Activated naive CD4-positive, alpha-beta T cell treated with anti-CD3 and anti-CD28 coated beads, Interleukin-2, amount 50 U/mL, for 72 hours (primary cell): ENCODE data around the gene RAD51B. TPM values are rescaled to one million over a fixed set of nuclear protein-coding genes. Genes with fewer than 3 reads are reported as not detected.
A peak's percentile ranks its signal among the peaks of the same experiment; 100 is the strongest.

Experiments
- ATAC-seq, 2 donors: fragments of 150-1000 bp; cut with Tn5 transposase; 2 replicates each; pipeline ENCODE4 v1.10.0; 2021; ENCODE audit warnings: mild to moderate bottlenecking in 2 of 2, moderate library complexity in 2 of 2
- DNase-seq, 2 donors: peaks; one replicate each; pipeline ENCODE4 v3.0.0; 2021 to 2022; ENCODE audit warnings: low spot score in 2 of 2
- H3K27ac Mint-ChIP-seq, 2 donors: one replicate each; pipeline ENCODE4 v1.8.0; 2022; ENCODE audit warnings: mild to moderate bottlenecking in 2 of 2, mixed read lengths in 2 of 2
- H3K36me3 Mint-ChIP-seq, 2 donors: one replicate each; pipeline ENCODE4 v1.8.0; 2022; ENCODE audit warnings: mixed read lengths in 2 of 2
- H3K9me3 Mint-ChIP-seq, 2 donors: one replicate each; pipeline ENCODE4 v1.8.0; 2022; ENCODE audit warnings: mixed read lengths in 2 of 2
- total RNA-seq, 2 donors: library from RNA; stranded (reverse); gene quantifications; one replicate each; pipeline ENCODE4 v1.2.3, GENCODE V29; 2022

The RAD51B gene
- total RNA-seq, 2 donors from 2014 or later = 36.5 to 53.0 TPM

GRCh38 chr14:68343534-68344118 lies 524.0 kb downstream of the RAD51B start:
- H3K9me3 Mint-ChIP-seq = peaks cover 0 to 10% of the 10 kb centered on the region in 2 donors

GRCh38 chr14:68345738-68346137 lies 526.2 kb downstream of the RAD51B start:
- Mint-ChIP-seq H3K9me3 (peaks cover 0 to 10% of the 10 kb centered on the region in 2 donors), H3K36me3 (peaks cover 0 to 11% of the 10 kb centered on the region in 2 donors), H3K27ac (no peak overlapping the region)
- DNase-seq = no peak
- ATAC-seq = no peak

More at GRCh38 chr14:68343534-68344118, 524.0 kb downstream of the RAD51B start:
- Mint-ChIP-seq H3K36me3 (peaks cover 0 to 11% of the 10 kb centered on the region in 2 donors), H3K27ac (no peak overlapping the region)
- DNase-seq (no peak), ATAC-seq (no peak)

- peak overlapping the region in 1 of 2 donors; percentile 62 for H3K27ac Mint-ChIP-seq
- H3K36me3 Mint-ChIP-seq = peaks cover 0 to 11% of the 10 kb centered on the region in 2 donors
- peaks cover 0 to 10% of the 10 kb centered on the region in 2 donors for H3K9me3 Mint-ChIP-seq
- DNase-seq (no peak), ATAC-seq (no peak)
Observed at GRCh38 chr14:68346556-68347343, 527.2 kb downstream of the RAD51B start.

- no peak for ATAC-seq
- Mint-ChIP-seq H3K9me3 (peaks cover 0 to 10% of the 10 kb centered on the region in 2 donors), H3K27ac (no peak overlapping the region), H3K36me3 (peaks cover 0 to 11% of the 10 kb centered on the region in 2 donors)
- DNase-seq = no peak
Observed at GRCh38 chr14:68349900-68350629, 530.5 kb downstream of the RAD51B start.

- no peak overlapping the region for H3K27ac Mint-ChIP-seq
- no peaks in the 10 kb centered on the region for H3K36me3 Mint-ChIP-seq
- no peak for ATAC-seq
- no peak for DNase-seq
- H3K9me3 Mint-ChIP-seq = no peaks in the 10 kb centered on the region
Observed at GRCh38 chr14:68355415-68355814, 535.8 kb downstream of the RAD51B start.

GRCh38 chr14:68357777-68358176 lies 538.2 kb downstream of the RAD51B start:
- no peak for DNase-seq
- no peaks in the 10 kb centered on the region for H3K9me3 Mint-ChIP-seq
- H3K36me3 Mint-ChIP-seq = no peaks in the 10 kb centered on the region
- no peak for ATAC-seq
- peak overlapping the region in 1 of 2 donors; percentile 17 for H3K27ac Mint-ChIP-seq

- ATAC-seq = no peak
- DNase-seq = no peak
- Mint-ChIP-seq H3K27ac (no peak overlapping the region), H3K9me3 (no peaks in the 10 kb centered on the region), H3K36me3 (no peaks in the 10 kb centered on the region)
Observed at GRCh38 chr14:68358500-68358899, 538.9 kb downstream of the RAD51B start.

- no peaks in the 10 kb centered on the region for H3K36me3 Mint-ChIP-seq
- ATAC-seq = no peak
- H3K27ac Mint-ChIP-seq = peak overlapping the region in 1 of 2 donors; percentile 27
Observed at GRCh38 chr14:68359022-68359836, 539.6 kb downstream of the RAD51B start.

GRCh38 chr14:68359837-68360552 lies 540.4 kb downstream of the RAD51B start:
- Mint-ChIP-seq H3K36me3 (no peaks in the 10 kb centered on the region), H3K9me3 (no peaks in the 10 kb centered on the region), H3K27ac (peak overlapping the region; percentile 6 to 27)
- DNase-seq = no peak
- ATAC-seq = no peak

More at GRCh38 chr14:68359022-68359836, 539.6 kb downstream of the RAD51B start:
- H3K9me3 Mint-ChIP-seq = no peaks in the 10 kb centered on the region
- DNase-seq = no peak

GRCh38 chr14:68361231-68361630 lies 541.7 kb downstream of the RAD51B start:
- no peaks in the 10 kb centered on the region for H3K36me3 Mint-ChIP-seq
- DNase-seq = no peak
- ATAC-seq = no peak
- H3K27ac Mint-ChIP-seq = no peak overlapping the region
- H3K9me3 Mint-ChIP-seq = no peaks in the 10 kb centered on the region

GRCh38 chr14:68362846-68363245 lies 543.3 kb downstream of the RAD51B start:
- Mint-ChIP-seq H3K27ac (no peak overlapping the region), H3K36me3 (no peaks in the 10 kb centered on the region), H3K9me3 (no peaks in the 10 kb centered on the region)
- DNase-seq (no peak), ATAC-seq (no peak)

GRCh38 chr14:68363466-68363842 lies 543.9 kb downstream of the RAD51B start:
- ATAC-seq (no peak), DNase-seq (no peak)
- no peaks in the 10 kb centered on the region for H3K36me3 Mint-ChIP-seq
- no peaks in the 10 kb centered on the region for H3K9me3 Mint-ChIP-seq
- no peak overlapping the region for H3K27ac Mint-ChIP-seq

GRCh38 chr14:68363843-68364767 lies 544.5 kb downstream of the RAD51B start:
- Mint-ChIP-seq H3K9me3 (no peaks in the 10 kb centered on the region), H3K36me3 (no peaks in the 10 kb centered on the region), H3K27ac (peak overlapping the region in 1 of 2 donors; percentile 13)
- no peak for DNase-seq
- no peak for ATAC-seq

GRCh38 chr14:68364792-68365192 lies 545.2 kb downstream of the RAD51B start:
- Mint-ChIP-seq H3K27ac (peak overlapping the region in 1 of 2 donors; percentile 13), H3K9me3 (no peaks in the 10 kb centered on the region), H3K36me3 (no peaks in the 10 kb centered on the region)
- no peak for ATAC-seq
- no peak for DNase-seq

- DNase-seq = no peak
- ATAC-seq = no peak
- Mint-ChIP-seq H3K36me3 (no peaks in the 10 kb centered on the region), H3K9me3 (no peaks in the 10 kb centered on the region), H3K27ac (peak overlapping the region in 1 of 2 donors; percentile 13)
Observed at GRCh38 chr14:68365228-68365627, 545.6 kb downstream of the RAD51B start.
